Fibroblast of lung (primary cell): ENCODE results near the gene KIF6.

Source experiments
- CTCF ChIP-seq, 2 donors: IDR thresholded peaks in 1 of 2; conservative IDR thresholded peaks in 1 of 2; 1 replicate in 1 of 2; 2 replicates in 1 of 2; pipeline ENCODE4 v1.5.1; 2011 to 2012; ENCODE audit warnings: low read length in 2 of 2, control low read depth in 1 of 2, inconsistent platforms in 1 of 2, low read depth in 1 of 2, mild to moderate bottlenecking in 1 of 2
- EZH2 ChIP-seq: IDR thresholded peaks from 2 replicates; pipeline ENCODE4 v1.5.1; 2012; ENCODE audit warnings: low read length, control low read depth, mild to moderate bottlenecking; ENCODE audit errors: missing control alignments

- TF ChIP-seq CTCF (conservative IDR thresholded peaks at IDR 0.05 in 1 of 2, IDR thresholded peaks at IDR 0.05 in 1 of 2; ENCODE audit: low read depth in 1 of 2, low read length in 2 of 2) (no peak), EZH2 (no peak)
Observed at GRCh38 chr6:39520411-39520810, 204.8 kb downstream of the KIF6 start.
